ENCODE measurements around the gene PTPRH. TPM values are rescaled to one million over a fixed set of nuclear protein-coding genes. Genes with fewer than 3 reads are reported as not detected.
"Not testable (repeated sequence)": the region's sequence is repeated elsewhere in the genome, so short reads cannot be mapped to it uniquely, and the experiment has no call there.

PTPRH gene
- total RNA-seq, 1 experiment from 2014 or later: 0.17 TPM

- Histone ChIP-seq H3K27me3 (replicated peaks; ENCODE audit: insufficient read depth, low read depth, low read length, poor library complexity) (no peaks in the 10 kb centered on the region), H3K27ac (ENCODE audit: low read depth, low read length, poor library complexity, severe bottlenecking) (no peak overlapping the region), H3K4me3 (ENCODE audit: low read depth, low read length, poor library complexity, severe bottlenecking) (no peak overlapping the region), H3K9me3 (ENCODE audit: low read depth, low read length, poor library complexity, severe bottlenecking) (no peaks in the 10 kb centered on the region), H3K36me3 (ENCODE audit: insufficient read depth, low read length, poor library complexity, severe bottlenecking) (no peaks in the 10 kb centered on the region), H3K4me1 (ENCODE audit: insufficient read depth, low read length, poor library complexity, severe bottlenecking) (no peaks in the 10 kb centered on the region)
- intact Hi-C loops (cut with micrococcal nuclease; ENCODE audit: unreplicated experiment): no loop called here
- TF ChIP-seq EZH2 (IDR thresholded peaks at IDR 0.05; ENCODE audit: borderline replicate concordance, low read depth, low read length, poor library complexity, severe bottlenecking): no peak
- no TSS peak for BruUV-seq (replicated peaks)
- POLR2A ChIA-PET (ENCODE audit: low non-redundant PET): no interaction called here
- CTCF ChIA-PET: no interaction called here
- DNase-seq (ENCODE audit: low spot score): peak; percentile 74
These were observed 2.4 kb downstream of the PTPRH start for GRCh38 chr19:55206664-55207500.

DNA sequence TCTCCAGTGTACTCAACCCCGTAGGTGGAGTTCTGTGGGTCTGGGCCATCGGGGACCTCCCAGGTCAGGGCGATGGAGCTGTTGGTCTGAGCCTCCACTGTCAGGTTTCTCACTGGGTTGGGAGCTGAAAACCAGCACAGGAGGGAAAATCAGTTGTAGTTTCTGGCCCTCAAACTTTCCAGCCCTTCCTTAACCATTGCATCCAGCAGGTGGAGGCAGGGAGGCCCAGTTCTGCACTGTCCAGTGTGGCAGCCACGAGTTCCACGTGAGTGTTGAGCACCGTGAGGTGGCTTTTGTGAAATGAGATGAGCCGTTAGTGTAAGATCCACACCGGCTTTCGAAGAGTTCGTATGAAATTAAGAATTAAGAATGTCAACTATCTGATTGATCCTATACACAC, 7.1 kb downstream of the PTPRH start:
- H3K27me3 ChIP-seq (replicated peaks; ENCODE audit: insufficient read depth, low read depth, low read length, poor library complexity); H3K4me3 ChIP-seq (ENCODE audit: low read depth, low read length, poor library complexity, severe bottlenecking); intact Hi-C loops (cut with micrococcal nuclease; ENCODE audit: unreplicated experiment); POLR2A ChIA-PET (ENCODE audit: low non-redundant PET); H3K27ac ChIP-seq (ENCODE audit: low read depth, low read length, poor library complexity, severe bottlenecking); H3K36me3 ChIP-seq (ENCODE audit: insufficient read depth, low read length, poor library complexity, severe bottlenecking); DNase-seq (ENCODE audit: low spot score); H3K4me1 ChIP-seq (ENCODE audit: insufficient read depth, low read length, poor library complexity, severe bottlenecking); CTCF ChIA-PET; H3K9me3 ChIP-seq (ENCODE audit: low read depth, low read length, poor library complexity, severe bottlenecking); BruUV-seq (replicated peaks): not testable (repeated sequence)

DNA sequence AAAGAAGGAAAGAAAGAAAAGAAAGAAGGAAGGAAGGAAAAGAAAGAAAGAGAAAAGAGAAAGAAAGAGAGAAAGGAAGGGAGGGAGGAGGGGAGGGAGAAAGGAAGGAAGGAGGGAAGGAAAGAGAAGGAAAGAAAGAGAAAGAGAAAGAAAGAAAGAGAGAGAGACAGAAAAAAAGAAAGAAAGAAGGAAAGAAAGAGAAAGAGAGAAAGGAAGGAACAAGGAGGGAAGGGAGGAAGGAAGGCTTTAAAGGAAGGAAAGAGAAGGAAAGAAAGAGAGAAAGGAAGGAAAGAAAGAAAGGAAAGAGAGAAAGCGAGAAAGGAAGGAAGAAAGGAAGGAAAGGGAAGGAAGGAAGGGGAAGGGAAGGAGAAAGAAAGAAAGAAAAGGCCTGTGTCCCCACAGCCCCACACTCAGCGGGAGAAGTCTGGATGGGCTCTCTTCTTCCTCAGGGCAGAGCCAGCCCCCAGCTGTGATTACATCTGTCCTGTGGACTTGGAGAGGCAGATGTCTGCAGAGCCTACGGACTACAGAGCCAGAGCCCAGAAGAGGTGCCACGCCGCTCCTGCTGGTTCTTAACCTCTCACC, 9.6 kb downstream of the PTPRH start:
- ChIA-PET POLR2A (ENCODE audit: low non-redundant PET) (no interaction called here), CTCF (interaction anchor here (0.6 kb wide), 1 partner anchor 81 kb away, joined by 12 read pairs; no protein-coding TSS in a partner anchor)
- no TSS peak for BruUV-seq (replicated peaks)
- no peak overlapping the region for H3K4me3 ChIP-seq (ENCODE audit: low read depth, low read length, poor library complexity, severe bottlenecking)
- no peaks in the 10 kb centered on the region for H3K4me1 ChIP-seq (ENCODE audit: insufficient read depth, low read length, poor library complexity, severe bottlenecking)
- no peak for TF ChIP-seq EZH2 (IDR thresholded peaks at IDR 0.05; ENCODE audit: borderline replicate concordance, low read depth, low read length, poor library complexity, severe bottlenecking)
- TF ChIP-seq CTCF (conservative IDR thresholded peaks at IDR 0.05; ENCODE audit: low read depth, low read length): no peak
- intact Hi-C loops (cut with micrococcal nuclease; ENCODE audit: unreplicated experiment): no loop called here
- no peaks in the 10 kb centered on the region for H3K27me3 ChIP-seq (replicated peaks; ENCODE audit: insufficient read depth, low read depth, low read length, poor library complexity)
- H3K27ac ChIP-seq (ENCODE audit: low read depth, low read length, poor library complexity, severe bottlenecking): no peak overlapping the region
- H3K9me3 ChIP-seq (ENCODE audit: low read depth, low read length, poor library complexity, severe bottlenecking): no peaks in the 10 kb centered on the region
- no peak for DNase-seq (ENCODE audit: low spot score)
- no peaks in the 10 kb centered on the region for H3K36me3 ChIP-seq (ENCODE audit: insufficient read depth, low read length, poor library complexity, severe bottlenecking)

DNA sequence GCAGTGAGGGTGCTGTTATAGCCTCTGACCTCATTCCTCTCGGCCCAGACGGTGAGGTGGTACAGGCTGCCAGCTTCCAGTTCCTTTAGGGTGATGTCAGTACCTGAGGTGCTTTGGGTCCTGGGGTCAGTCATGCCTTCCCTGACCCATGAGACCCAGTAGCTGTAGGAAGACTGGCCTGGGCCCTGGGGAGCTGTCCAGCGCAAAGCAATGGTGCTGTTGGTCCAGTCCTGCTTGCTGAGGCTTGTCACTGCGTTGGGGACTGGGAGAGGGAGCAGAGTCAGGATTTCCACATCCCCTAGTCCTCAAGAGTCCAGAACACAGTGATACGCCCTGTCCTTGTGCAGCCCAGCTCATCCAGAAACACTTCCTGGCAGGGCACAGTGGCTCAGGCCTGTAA, 10.7 kb downstream of the PTPRH start:
- no TSS peak for BruUV-seq (replicated peaks)
- TF ChIP-seq EZH2 (IDR thresholded peaks at IDR 0.05; ENCODE audit: borderline replicate concordance, low read depth, low read length, poor library complexity, severe bottlenecking) (no peak), CTCF (conservative IDR thresholded peaks at IDR 0.05; ENCODE audit: low read depth, low read length) (no peak)
- H3K27ac ChIP-seq (ENCODE audit: low read depth, low read length, poor library complexity, severe bottlenecking): no peak overlapping the region
- POLR2A ChIA-PET (ENCODE audit: low non-redundant PET): interaction anchor here (0.7 kb wide), 1 partner anchor 431 kb away, joined by 4 read pairs; no protein-coding TSS in a partner anchor
- CTCF ChIA-PET: no interaction called here
- H3K4me1 ChIP-seq (ENCODE audit: insufficient read depth, low read length, poor library complexity, severe bottlenecking): no peaks in the 10 kb centered on the region
- intact Hi-C loops (cut with micrococcal nuclease; ENCODE audit: unreplicated experiment): no loop called here
- no peaks in the 10 kb centered on the region for H3K27me3 ChIP-seq (replicated peaks; ENCODE audit: insufficient read depth, low read depth, low read length, poor library complexity)
- H3K36me3 ChIP-seq (ENCODE audit: insufficient read depth, low read length, poor library complexity, severe bottlenecking): no peaks in the 10 kb centered on the region
- DNase-seq (ENCODE audit: low spot score): no peak
- no peak overlapping the region for H3K4me3 ChIP-seq (ENCODE audit: low read depth, low read length, poor library complexity, severe bottlenecking)
- no peaks in the 10 kb centered on the region for H3K9me3 ChIP-seq (ENCODE audit: low read depth, low read length, poor library complexity, severe bottlenecking)

Data from A673 (cell line).